Measurements from ENCODE around the gene SLC25A22.

SLC25A22 gene

GRCh38 chr11:815675-816432 lies 17.8 kb upstream of the SLC25A22 start:
- H3K9me3 Mint-ChIP-seq = no peaks in the 10 kb centered on the region
- H3K4me3 Mint-ChIP-seq = no peak overlapping the region
- DNase-seq = no peak
- TF ChIP-seq CTCF (IDR thresholded peaks at IDR 0.05) = no peak
- H3K27me3 Mint-ChIP-seq (ENCODE audit: low read depth, poor library complexity) = peaks cover 3% of the 10 kb centered on the region
- H3K27ac Mint-ChIP-seq = no peak overlapping the region
- H3K4me1 Mint-ChIP-seq = peaks cover 15% of the 10 kb centered on the region
- peaks cover 27% of the 10 kb centered on the region for H3K36me3 Mint-ChIP-seq (ENCODE audit: low read depth)

- H3K4me3 Mint-ChIP-seq = no peak overlapping the region
- H3K27ac Mint-ChIP-seq = no peak overlapping the region
- peaks cover 28% of the 10 kb centered on the region for H3K36me3 Mint-ChIP-seq (ENCODE audit: low read depth)
- peaks cover 25% of the 10 kb centered on the region for H3K4me1 Mint-ChIP-seq
- TF ChIP-seq CTCF (IDR thresholded peaks at IDR 0.05) = no peak
- peaks cover 3% of the 10 kb centered on the region for H3K27me3 Mint-ChIP-seq (ENCODE audit: low read depth, poor library complexity)
- no peak for DNase-seq
- no peaks in the 10 kb centered on the region for H3K9me3 Mint-ChIP-seq
Measured at GRCh38 chr11:813456-814096, 15.5 kb upstream of the SLC25A22 start.

GRCh38 chr11:813072-813455 lies 15.0 kb upstream of the SLC25A22 start:
- Mint-ChIP-seq H3K4me3 (no peak overlapping the region), H3K36me3 (ENCODE audit: low read depth) (peaks cover 28% of the 10 kb centered on the region), H3K9me3 (no peaks in the 10 kb centered on the region), H3K4me1 (peaks cover 26% of the 10 kb centered on the region), H3K27ac (no peak overlapping the region), H3K27me3 (ENCODE audit: low read depth, poor library complexity) (no peaks in the 10 kb centered on the region)
- no peak for DNase-seq
- no peak for TF ChIP-seq CTCF (IDR thresholded peaks at IDR 0.05)

DNA sequence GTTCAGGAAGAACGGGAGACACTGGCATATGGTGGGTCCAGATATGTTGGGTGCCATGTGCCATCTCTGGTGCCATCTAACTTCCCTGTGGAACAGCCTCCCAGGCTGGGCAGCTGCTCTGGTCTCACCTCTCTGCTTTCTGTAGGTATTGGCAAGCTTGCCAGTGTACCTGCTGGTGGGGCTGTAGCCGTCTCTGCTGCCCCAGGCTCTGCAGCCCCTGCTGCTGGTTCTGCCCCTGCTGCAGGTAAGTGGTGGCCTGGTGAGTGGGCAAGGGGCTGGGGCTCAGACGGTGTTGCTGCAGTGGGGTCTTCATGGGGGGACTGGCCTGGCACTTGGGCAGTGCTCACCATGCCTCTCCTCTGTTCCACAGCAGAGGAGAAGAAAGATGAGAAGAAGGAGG lies 14.3 kb upstream of the SLC25A22 start:
- Mint-ChIP-seq H3K36me3 (ENCODE audit: low read depth) (peaks cover 28% of the 10 kb centered on the region), H3K4me3 (no peak overlapping the region), H3K27ac (no peak overlapping the region), H3K27me3 (ENCODE audit: low read depth, poor library complexity) (no peaks in the 10 kb centered on the region), H3K9me3 (no peaks in the 10 kb centered on the region), H3K4me1 (peaks cover 32% of the 10 kb centered on the region)
- TF ChIP-seq CTCF (IDR thresholded peaks at IDR 0.05) = no peak
- no peak for DNase-seq

DNA sequence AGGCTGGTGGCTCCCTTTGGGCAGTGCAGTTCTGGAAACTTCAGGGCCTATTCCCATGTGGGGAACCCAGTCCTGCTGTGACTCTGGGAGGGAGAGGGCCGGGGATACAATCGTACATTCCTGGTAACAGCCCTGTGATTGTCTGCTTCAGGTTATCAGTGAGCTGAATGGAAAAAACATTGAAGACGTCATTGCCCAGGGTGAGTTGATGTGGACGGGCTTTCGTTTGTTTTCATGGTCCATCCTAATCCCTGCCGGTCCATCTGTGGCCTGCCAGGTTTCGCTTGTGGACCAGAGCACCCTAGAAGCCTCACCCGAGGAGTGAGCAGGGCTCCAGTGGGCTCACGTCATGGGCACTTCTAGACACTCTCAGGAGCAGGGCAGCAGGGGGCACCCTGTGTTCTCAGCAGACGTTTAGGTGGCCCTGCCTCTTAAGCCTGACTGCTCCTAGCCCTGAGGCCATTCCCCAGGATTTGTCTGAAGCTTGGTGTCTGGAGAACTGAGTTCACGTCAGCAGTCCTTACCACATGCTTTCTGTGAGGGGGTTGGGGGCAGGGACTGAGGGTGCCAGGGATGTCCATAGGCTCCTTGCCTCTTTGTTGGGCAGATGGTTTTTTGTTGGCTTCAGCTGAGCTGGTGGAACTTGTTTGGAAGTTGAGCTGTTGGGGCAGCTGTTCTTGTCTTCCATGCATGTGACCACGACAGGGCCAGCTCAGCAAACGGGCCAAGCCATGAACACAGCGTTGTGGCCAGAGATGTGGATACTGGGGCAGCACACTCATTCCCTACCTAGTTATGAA lies 13.6 kb upstream of the SLC25A22 start:
- H3K36me3 Mint-ChIP-seq (ENCODE audit: low read depth) = peaks cover 28% of the 10 kb centered on the region
- peaks cover 32% of the 10 kb centered on the region for H3K4me1 Mint-ChIP-seq
- no peaks in the 10 kb centered on the region for H3K9me3 Mint-ChIP-seq
- H3K27ac Mint-ChIP-seq = peak overlapping the region; percentile 86
- peak overlapping the region; percentile 96 for H3K4me3 Mint-ChIP-seq
- H3K27me3 Mint-ChIP-seq (ENCODE audit: low read depth, poor library complexity) = no peaks in the 10 kb centered on the region
- no peak for DNase-seq
- no peak for TF ChIP-seq CTCF (IDR thresholded peaks at IDR 0.05)

Measured in nephron progenitor cell (in vitro differentiated cells).